IMR-90 (cell line): ENCODE data around the gene SRI. TPM values are rescaled to one million over a fixed set of nuclear protein-coding genes. Genes with fewer than 3 reads are reported as not detected.

Experiments
- ATAC-seq: fragments of 200-7000 bp; cut with Tn5 transposase; 2 replicates; pipeline ENCODE4 v1.9.1; 2020; ENCODE audit warnings: low read depth, mild to moderate bottlenecking, moderate library complexity
- BruUV-seq: library from RNA; stranded (reverse); fragments of 400-500 nt; replicated peaks from 2 replicates; lab custom pipeline; 2021; lab: Mats Ljungman, UMichigan
- CTCF ChIA-PET: fragments of 300-600 bp; formaldehyde crosslinking; extraction: SDS; loops from one replicate; lab custom pipeline; 2021; ENCODE audit warnings: antibody characterized with exemption; lab: Yijun Ruan, JAX
- POLR2A ChIA-PET: fragments of 300-600 bp; sonication (Branson Sonifier 250); formaldehyde crosslinking; loops from one replicate; lab custom pipeline; 2022; ENCODE audit warnings: antibody characterized with exemption; ENCODE audit not compliant: unreplicated experiment; lab: Charles Lee
- DNase-seq: peaks from one replicate; pipeline ENCODE4 v3.0.0; 2013
- H2AFZ ChIP-seq: replicated peaks from 2 replicates; pipeline ENCODE3; 2013; ENCODE audit warnings: low read length, mild to moderate bottlenecking; ENCODE audit not compliant: poor library complexity
- H2AK5ac ChIP-seq: 2 replicates; pipeline ENCODE4 v1.6.1; 2013; ENCODE audit warnings: low read depth, low read length, inconsistent platforms
- H2AK9ac ChIP-seq: replicated peaks from 2 replicates; pipeline ENCODE3; 2013; ENCODE audit warnings: mild to moderate bottlenecking, low read depth, low read length, moderate library complexity; ENCODE audit not compliant: poor library complexity
- H2BK120ac ChIP-seq: 2 replicates; pipeline ENCODE4 v1.6.1; 2013; ENCODE audit warnings: low read depth, low read length, inconsistent platforms
- H2BK15ac ChIP-seq: 3 replicates; pipeline ENCODE4 v1.6.1; 2013; ENCODE audit warnings: low read depth, low read length, inconsistent platforms
- H2BK20ac ChIP-seq: 2 replicates; pipeline ENCODE4 v1.6.1; 2013; ENCODE audit warnings: low read depth, mild to moderate bottlenecking, inconsistent platforms, low read length, moderate library complexity
- H2BK5ac ChIP-seq: 2 replicates; pipeline ENCODE4 v1.6.1; 2013; ENCODE audit warnings: mild to moderate bottlenecking, low read depth, low read length, inconsistent platforms; ENCODE audit not compliant: poor library complexity, severe bottlenecking
- H3K14ac ChIP-seq: replicated peaks from 2 replicates; pipeline ENCODE4 v1.6.1; 2013; ENCODE audit warnings: low read depth, low read length, inconsistent platforms
- H3K18ac ChIP-seq: 2 replicates; pipeline ENCODE4 v1.6.1; 2013; ENCODE audit warnings: low read depth, low read length, control low read depth
- H3K23ac ChIP-seq: 2 replicates; pipeline ENCODE4 v1.6.1; 2013; ENCODE audit warnings: low read depth, low read length, inconsistent platforms
- H3K27ac ChIP-seq: 2 replicates; pipeline ENCODE4 v1.5.1; 2013; ENCODE audit warnings: mild to moderate bottlenecking, control low read depth, low read length; ENCODE audit not compliant: insufficient read depth
- H3K27me3 ChIP-seq: 2 replicates; pipeline ENCODE4 v1.6.1; 2013; ENCODE audit warnings: low read length; ENCODE audit not compliant: control insufficient read depth, insufficient read depth
- H3K36me3 ChIP-seq: 2 replicates; pipeline ENCODE4 v1.6.1; 2013; ENCODE audit warnings: low read length, mixed read lengths; ENCODE audit not compliant: control insufficient read depth, insufficient read depth
- H3K4ac ChIP-seq: 2 replicates; pipeline ENCODE4 v1.6.1; 2013; ENCODE audit warnings: low read depth, low read length, inconsistent platforms
- H3K4me1 ChIP-seq: 2 replicates; pipeline ENCODE4 v1.6.1; 2013; ENCODE audit warnings: low read length, mixed read lengths; ENCODE audit not compliant: control insufficient read depth, insufficient read depth
- H3K4me2 ChIP-seq: 2 replicates; pipeline ENCODE4 v1.6.1; 2013; ENCODE audit warnings: low read depth, mild to moderate bottlenecking, control low read depth, low read length, moderate library complexity
- H3K4me3 ChIP-seq: 2 replicates; pipeline ENCODE4 v1.5.1; 2013; ENCODE audit warnings: low read depth, mild to moderate bottlenecking, control low read depth, low read length, moderate library complexity; ENCODE audit not compliant: insufficient read depth
- H3K56ac ChIP-seq: 2 replicates; pipeline ENCODE4 v1.6.1; 2013; ENCODE audit warnings: low read length, inconsistent platforms; ENCODE audit not compliant: insufficient read depth; ENCODE audit errors: extremely low read depth
- H3K79me1 ChIP-seq, 2 experiments: 2 replicates each; pipeline ENCODE4 v1.6.1; 2013; ENCODE audit warnings: low read length in 2 of 2, inconsistent platforms in 1 of 2, low read depth in 1 of 2
- H3K9ac ChIP-seq: 2 replicates; pipeline ENCODE4 v1.6.1; 2013; ENCODE audit warnings: low read depth, low read length, control low read depth
- H3K9me1 ChIP-seq: 2 replicates; pipeline ENCODE4 v1.6.1; 2013; ENCODE audit warnings: low read length, inconsistent platforms; ENCODE audit not compliant: insufficient read depth
- H3K9me3 ChIP-seq: 2 replicates; pipeline ENCODE4 v1.6.1; 2013; ENCODE audit warnings: low read length; ENCODE audit not compliant: control insufficient read depth, insufficient read depth
- H4K20me1 ChIP-seq: 2 replicates; pipeline ENCODE4 v1.6.1; 2013; ENCODE audit warnings: low read length, inconsistent platforms; ENCODE audit not compliant: insufficient read depth
- H4K5ac ChIP-seq: 2 replicates; pipeline ENCODE4 v1.6.1; 2013; ENCODE audit warnings: mild to moderate bottlenecking, low read depth, low read length, control low read depth
- H4K8ac ChIP-seq, 2 experiments: 2 replicates each; pipeline ENCODE4 v1.6.1; 2013; ENCODE audit warnings: low read depth in 2 of 2, low read length in 2 of 2, control low read depth in 1 of 2, inconsistent platforms in 1 of 2
- H4K91ac ChIP-seq: 2 replicates; pipeline ENCODE4 v1.6.1; 2013; ENCODE audit warnings: low read depth, low read length, inconsistent platforms; ENCODE audit not compliant: insufficient read depth
- WGBS, 2 experiments: methylation state at CpG; one replicate each; pipeline versions ENCODE4 v1.1.5 to v1.1.7; 2013; ENCODE audit warnings: missing lambda C conversion rate in 2 of 2; ENCODE audit not compliant: insufficient read length in 1 of 2; ENCODE audit errors: extremely low coverage in 2 of 2; 5-methylcytosine and 5-hydroxymethylcytosine counted together
- dilution Hi-C: fragments of 300-500 bp; cut with HindIII; formaldehyde crosslinking; loops from one replicate; pipeline ENCODE4 v1.14.3; 2018; ENCODE audit warnings: low sequenced_read_pairs; ENCODE audit not compliant: unreplicated experiment
- in situ Hi-C: fragments of 300-500 bp; cut with MboI; formaldehyde crosslinking; loops from 3 replicates; pipeline ENCODE4 v1.14.3; 2019; ENCODE audit warnings: low sequenced_read_pairs, inconsistent platforms, mixed read lengths
- intact Hi-C: fragments of 100-400 bp; cut with micrococcal nuclease; formaldehyde crosslinking; loops from 2 replicates; pipeline ENCODE4 v1.10.0; 2022
- polyA plus RNA-seq, 3 experiments: library from polyadenylated mRNA; depleted of rRNA; stranded (reverse); fragments of >200 nt; gene quantifications; 2 replicates each; pipeline ENCODE4 v1.2.3, GENCODE V29; 2012; ENCODE audit warnings: low replicate concordance in 1 of 3
- total RNA-seq: library from RNA; depleted of rRNA; stranded (reverse); fragments of >200 nt; gene quantifications from 2 replicates; pipeline ENCODE4 v1.2.3, GENCODE V29; 2012
- TF ChIP-seq, protein P1 (sequence below): fragments of 150-350 bp; IDR thresholded peaks from 2 replicates; pipeline ENCODE4 v1.6.1; 2016; ENCODE audit warnings: low read depth, mild to moderate bottlenecking, low read length, moderate library complexity, borderline replicate concordance

The SRI gene
- total and polyA plus RNA-seq, 2 of the 4 experiments (the other 2 are of a cell fraction): 83.3 to 115 TPM

DNA sequence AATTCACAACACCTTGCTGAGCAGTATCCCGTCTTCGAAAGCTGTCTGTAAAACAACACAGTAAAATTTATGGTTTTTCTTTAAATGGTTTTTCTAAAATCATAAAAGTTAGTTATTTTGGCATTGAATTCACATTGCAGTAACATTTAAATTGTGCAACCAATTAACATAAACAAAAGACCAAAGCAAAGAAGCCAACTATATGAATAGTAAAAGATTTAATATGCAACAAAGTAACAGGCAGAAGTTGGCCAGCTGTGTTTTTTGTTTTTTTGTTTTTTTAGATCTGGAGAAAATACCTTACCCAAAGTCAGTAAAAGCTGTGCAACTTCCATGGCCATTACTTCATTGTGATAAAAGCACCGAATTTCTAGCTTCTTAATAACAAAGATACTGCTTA lies 11.3 kb downstream of the SRI start:
- intact Hi-C loops: no loop called here
- WGBS, 2 experiments: no CpG with 5 or more reads among the region's 3 CpGs

More for the DNA sequence above, 11.3 kb downstream of the SRI start:
- H3K14ac ChIP-seq: no peak overlapping the region
- H3K56ac ChIP-seq: no peak overlapping the region
- H2BK20ac ChIP-seq: no peak overlapping the region
- dilution Hi-C loops: no loop called here
- BruUV-seq: no TSS peak
- peaks cover 2% of the 10 kb centered on the region for H3K4me1 ChIP-seq
- no peak overlapping the region for H2AK5ac ChIP-seq
- H3K23ac ChIP-seq: no peak overlapping the region
- H4K5ac ChIP-seq: no peak overlapping the region
- H3K9ac ChIP-seq: no peak overlapping the region
- ChIA-PET CTCF (interaction anchor here (1.3 kb wide), 1 partner anchor 9 kb away, joined by 6 read pairs; no protein-coding TSS in a partner anchor), POLR2A (no interaction called here)
- H3K4me2 ChIP-seq: no peak overlapping the region
- in situ Hi-C loops: no loop called here
- peaks cover 2 to 9% of the 10 kb centered on the region in 2 experiments; a peak in 3 of 4 replicates for H3K79me1 ChIP-seq
- H3K36me3 ChIP-seq: peaks cover 40% of the 10 kb centered on the region
- no peak overlapping the region for H2AFZ ChIP-seq
- H3K9me3 ChIP-seq: no peaks in the 10 kb centered on the region
- no peaks in the 10 kb centered on the region; the same call in 1 of the 2 replicates for H3K9me1 ChIP-seq
- H2BK15ac ChIP-seq: no peak overlapping the region
- no peaks in the 10 kb centered on the region for H3K27me3 ChIP-seq
- no peaks in the 10 kb centered on the region; the same call in 1 of the 2 replicates for H4K20me1 ChIP-seq
- no peak overlapping the region for H3K18ac ChIP-seq
- no peak overlapping the region for H3K4me3 ChIP-seq
- DNase-seq: no peak
- H4K8ac ChIP-seq: no peak overlapping the region
- no peak overlapping the region for H3K4ac ChIP-seq
- H2AK9ac ChIP-seq: no peak overlapping the region
- H2BK120ac ChIP-seq: no peak overlapping the region
- no peak overlapping the region for H3K27ac ChIP-seq
- no peak overlapping the region for H4K91ac ChIP-seq
- TF ChIP-seq, protein P1, sequence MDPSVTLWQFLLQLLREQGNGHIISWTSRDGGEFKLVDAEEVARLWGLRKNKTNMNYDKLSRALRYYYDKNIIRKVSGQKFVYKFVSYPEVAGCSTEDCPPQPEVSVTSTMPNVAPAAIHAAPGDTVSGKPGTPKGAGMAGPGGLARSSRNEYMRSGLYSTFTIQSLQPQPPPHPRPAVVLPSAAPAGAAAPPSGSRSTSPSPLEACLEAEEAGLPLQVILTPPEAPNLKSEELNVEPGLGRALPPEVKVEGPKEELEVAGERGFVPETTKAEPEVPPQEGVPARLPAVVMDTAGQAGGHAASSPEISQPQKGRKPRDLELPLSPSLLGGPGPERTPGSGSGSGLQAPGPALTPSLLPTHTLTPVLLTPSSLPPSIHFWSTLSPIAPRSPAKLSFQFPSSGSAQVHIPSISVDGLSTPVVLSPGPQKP: no peak
- H2BK5ac ChIP-seq: no peak overlapping the region
- ATAC-seq: no peak
